Adrenal gland (tissue), 12 donors: ENCODE measurements around the gene UQCRC1. TPM values are rescaled to one million over a fixed set of nuclear protein-coding genes. Genes with fewer than 3 reads are reported as not detected.

ENCODE experiments used
- DNase-seq, 7 donors: peaks; one replicate each; pipeline ENCODE4 v3.0.0-alpha.2; 2019 to 2020
- H3K27ac ChIP-seq, 5 donors: fragments of 200-600 bp; sonication (generic) in 4 of 5; 1 replicate in 3 of 5; 2 replicates in 2 of 5; pipeline versions ENCODE4 v1.5.1 to v1.8.0; 2016 to 2020; ENCODE audit warnings: mild to moderate bottlenecking in 1 of 5
- H3K27me3 ChIP-seq: fragments of 200-600 bp; 2 replicates; pipeline ENCODE4 v1.8.0; 2021
- H3K36me3 ChIP-seq, 2 donors: fragments of 200-600 bp; replicated peaks in 1 of 2; 1 replicate in 1 of 2; 2 replicates in 1 of 2; pipeline versions ENCODE4 v1.5.1 to v1.8.0; 2018 to 2022
- H3K4me1 ChIP-seq, 2 donors: fragments of 200-600 bp; replicated peaks in 1 of 2; 1 replicate in 1 of 2; 2 replicates in 1 of 2; pipeline versions ENCODE4 v1.5.1 to v1.8.0; 2018 to 2021
- H3K4me3 ChIP-seq, 4 donors: fragments of 200-600 bp; sonication (generic) in 3 of 4; one replicate each; pipeline ENCODE4 v1.5.1; 2016 to 2018
- H3K9me3 ChIP-seq, 3 donors: fragments of 200-600 bp; sonication (generic) in 1 of 3; replicated peaks in 1 of 3; 1 replicate in 2 of 3; 2 replicates in 1 of 3; pipeline versions ENCODE4 v1.5.1 to v1.8.0; 2016 to 2021
- POLR2A ChIP-seq, 2 donors: fragments of 450-650 bp; IDR thresholded peaks; one replicate each; pipeline ENCODE4 v1.6.1; 2017; ENCODE audit warnings: antibody characterized with exemption in 2 of 2, mild to moderate bottlenecking in 2 of 2, moderate library complexity in 1 of 2
- WGBS, 4 donors: extraction: QIAGEN DNeasy Blood & Tissue Kit in 2 of 4; methylation state at CpG; one replicate each; pipeline versions ENCODE4 v1.1.5 to v1.1.7; 2013 to 2017; 5-methylcytosine and 5-hydroxymethylcytosine counted together
- intact Hi-C, 2 donors: fragments of 100-400 bp; cut with DNase I; formaldehyde crosslinking; loops; one replicate each; pipeline versions ENCODE4 v1.14.1 to v1.15.0; 2022 to 2023
- polyA plus RNA-seq, 3 donors: library from polyadenylated mRNA; stranded (reverse); fragments of 200-250 nt in 2 of 3; fragments of 350-450 nt in 1 of 3; fragmentation: Illumina TruSeq in 1 of 3; extraction: RNeasy Lipid Tissue Mini Kit (QIAGEN cat#74804) in 1 of 3; gene quantifications; one replicate each; pipeline ENCODE4 v1.2.3, GENCODE V29; 2013 to 2014
- total RNA-seq, 9 donors: library from RNA; depleted of rRNA in 4 of 9; stranded (reverse); fragments of >200 nt in 4 of 9; fragments of 120-200 nt in 1 of 9; fragmentation: NEBNext Ultra II Directional in 1 of 9; extraction: Animal tissue kit (Norgen Biotek cat#: 25700) in 1 of 9; gene quantifications; one replicate each; pipeline versions ENCODE4 v1.1.0 to v1.2.4, GENCODE V29; 2013 to 2023
- TF ChIP-seq, protein P1 (sequence below), 6 experiments: fragments of 450-650 bp in 4 of 6; fragments of 200-600 bp in 2 of 6; sonication (generic) in 1 of 6; IDR thresholded peaks; 1 replicate in 5 of 6; 2 replicates in 1 of 6; pipeline versions ENCODE4 v1.5.1 to v1.8.0; 2016 to 2021; ENCODE audit warnings: antibody characterized with exemption in 6 of 6, mild to moderate bottlenecking in 2 of 6, moderate library complexity in 1 of 6
- donor health status: healthy with polysubstance abuse.
- donor health status: Bipolar disorder and iron deficiency.
- donor health status: DM: yes; HTN: yes; CAD: no.
- donor health status: DM: no; HTN: no; CAD: no.
- donor health status: DM: no; HTN: no; CAD: no.
- donor health status: DM: yes; HTN: yes; CAD: no.

Gene UQCRC1
- total and polyA plus RNA-seq, 12 donors: 201 to 418 (median 292) TPM

- TF ChIP-seq, protein P1, sequence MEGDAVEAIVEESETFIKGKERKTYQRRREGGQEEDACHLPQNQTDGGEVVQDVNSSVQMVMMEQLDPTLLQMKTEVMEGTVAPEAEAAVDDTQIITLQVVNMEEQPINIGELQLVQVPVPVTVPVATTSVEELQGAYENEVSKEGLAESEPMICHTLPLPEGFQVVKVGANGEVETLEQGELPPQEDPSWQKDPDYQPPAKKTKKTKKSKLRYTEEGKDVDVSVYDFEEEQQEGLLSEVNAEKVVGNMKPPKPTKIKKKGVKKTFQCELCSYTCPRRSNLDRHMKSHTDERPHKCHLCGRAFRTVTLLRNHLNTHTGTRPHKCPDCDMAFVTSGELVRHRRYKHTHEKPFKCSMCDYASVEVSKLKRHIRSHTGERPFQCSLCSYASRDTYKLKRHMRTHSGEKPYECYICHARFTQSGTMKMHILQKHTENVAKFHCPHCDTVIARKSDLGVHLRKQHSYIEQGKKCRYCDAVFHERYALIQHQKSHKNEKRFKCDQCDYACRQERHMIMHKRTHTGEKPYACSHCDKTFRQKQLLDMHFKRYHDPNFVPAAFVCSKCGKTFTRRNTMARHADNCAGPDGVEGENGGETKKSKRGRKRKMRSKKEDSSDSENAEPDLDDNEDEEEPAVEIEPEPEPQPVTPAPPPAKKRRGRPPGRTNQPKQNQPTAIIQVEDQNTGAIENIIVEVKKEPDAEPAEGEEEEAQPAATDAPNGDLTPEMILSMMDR (IDR thresholded peaks at IDR 0.05): no peak
- TF ChIP-seq POLR2A (IDR thresholded peaks at IDR 0.05): no peak
- intact Hi-C loops: no loop called here
- Histone ChIP-seq H3K9me3 (no peaks in the 10 kb centered on the region), H3K4me3 (no peak overlapping the region), H3K4me1 (peaks cover 4 to 13% of the 10 kb centered on the region in 2 donors), H3K27ac (no peak overlapping the region), H3K27me3 (no peaks in the 10 kb centered on the region), H3K36me3 (no peaks in the 10 kb centered on the region)
- WGBS, 4 donors: 72 to 100% (median 91%) methylated on average over 1 to 11 of the region's 11 CpGs
- DNase-seq: no peak
These were observed 44.3 kb downstream of the UQCRC1 start for GRCh38 chr3:48565186-48565585.

- no peak overlapping the region for H3K4me3 ChIP-seq
- H3K4me1 ChIP-seq: peaks cover 4 to 17% of the 10 kb centered on the region in 2 donors
- no peaks in the 10 kb centered on the region for H3K9me3 ChIP-seq
- 63 to 83% (median 80%) methylated on average over 2 to 11 of the region's 11 CpGs; no CpG with 5 or more reads in 1 of the 4 donors for WGBS, 4 donors
- DNase-seq: no peak
- no peak for TF ChIP-seq POLR2A (IDR thresholded peaks at IDR 0.05)
- TF ChIP-seq, protein P1 (IDR thresholded peaks at IDR 0.05): no peak
- no peak overlapping the region for H3K27ac ChIP-seq
- intact Hi-C loops: no loop called here
- H3K36me3 ChIP-seq: no peaks in the 10 kb centered on the region
- H3K27me3 ChIP-seq: no peaks in the 10 kb centered on the region
These were observed 44.8 kb downstream of the UQCRC1 start for GRCh38 chr3:48564667-48565066.

- WGBS, 4 donors: 42 to 70% (median 60%) methylated on average over 9 to 10 of the region's 10 CpGs
- TF ChIP-seq POLR2A (IDR thresholded peaks at IDR 0.05): no peak
- TF ChIP-seq, protein P1 (IDR thresholded peaks at IDR 0.05): no peak
- Histone ChIP-seq H3K4me3 (no peak overlapping the region), H3K9me3 (no peaks in the 10 kb centered on the region), H3K27me3 (no peaks in the 10 kb centered on the region), H3K4me1 (peaks cover 4 to 21% of the 10 kb centered on the region in 2 donors), H3K36me3 (no peaks in the 10 kb centered on the region), H3K27ac (peak overlapping the region in 1 of 5 donors; percentile 1)
- intact Hi-C loops: no loop called here
- DNase-seq: peak; percentile 48 to 79 (median 73)
These were observed 45.4 kb downstream of the UQCRC1 start for GRCh38 chr3:48564022-48564421.

DNA sequence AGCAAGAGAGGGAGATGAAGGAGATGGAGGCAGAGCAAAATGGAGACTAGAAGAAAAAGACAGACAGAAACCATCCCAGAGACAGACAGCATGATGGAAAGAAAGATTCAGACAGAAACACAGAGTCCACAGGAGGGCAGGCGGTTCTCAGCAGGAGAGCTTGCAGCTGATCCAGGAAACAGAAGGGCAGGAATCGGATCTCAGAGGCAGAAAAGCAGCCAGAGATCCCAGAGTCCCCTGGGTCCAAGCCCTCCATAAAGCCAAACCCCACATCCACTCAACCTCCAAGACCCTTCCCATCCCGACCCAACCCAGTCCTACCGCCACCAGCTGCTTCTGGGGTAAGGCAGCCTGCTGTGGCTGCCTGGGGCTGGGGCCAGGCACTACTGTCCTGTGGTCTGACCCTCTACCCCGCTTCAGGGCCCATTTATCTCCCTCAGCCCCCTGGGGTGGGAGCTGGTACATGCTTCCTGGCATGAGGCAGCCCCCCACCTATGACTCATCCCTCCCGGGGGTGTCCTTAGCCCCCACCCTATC, 46.0 kb downstream of the UQCRC1 start, which contains the start of gene UCN2:
Gene UCN2 (minus strand): TSS at position 400 of the 537 bp plus-strand sequence. CDS start 657 bp downstream, outside the sequence.
- intact Hi-C loops: no loop called here
- whole genome bisulfite sequencing, 4 donors: 68 to 81% (median 72%) methylated on average over 5 to 6 of the region's 6 CpGs
- Histone ChIP-seq H3K9me3 (no peaks in the 10 kb centered on the region), H3K36me3 (no peaks in the 10 kb centered on the region), H3K4me3 (no peak within 1 kb of the TSS), H3K27ac (peak within 1 kb of the TSS in 1 of 5 donors; percentile 1), H3K4me1 (peaks cover 4 to 25% of the 10 kb centered on the region in 2 donors), H3K27me3 (no peaks in the 10 kb centered on the region)
- TF ChIP-seq, protein P1 (IDR thresholded peaks at IDR 0.05): no peak
- no peak for TF ChIP-seq POLR2A (IDR thresholded peaks at IDR 0.05)
- no peak for DNase-seq
